ENCODE measurements around the gene ZNF331.
"Not testable (repeated sequence)": the region's sequence is repeated elsewhere in the genome, so short reads cannot be mapped to it uniquely, and the experiment has no call there.

Gene ZNF331

GRCh38 chr19:53511933-53512374 is 26.0 kb upstream of the ZNF331 start:
- TF ChIP-seq CTCF (IDR thresholded peaks at IDR 0.05; ENCODE audit: low read depth, low read length, missing control alignments): peak; percentile 59
- Histone ChIP-seq H3K36me3 (replicated peaks) (no peaks in the 10 kb centered on the region), H3K27ac (no peak overlapping the region), H3K4me3 (ENCODE audit: low read depth, low read length) (no peak overlapping the region), H3K27me3 (replicated peaks) (no peaks in the 10 kb centered on the region)
- peak; percentile 47 for DNase-seq
- in situ Hi-C loops (cut with HindIII; ENCODE audit: low pct_ligation_motif_present, low sequenced_read_pairs): no loop called here

- H3K27me3 ChIP-seq (replicated peaks); H3K4me3 ChIP-seq (ENCODE audit: low read depth, low read length); in situ Hi-C loops (cut with HindIII; ENCODE audit: low pct_ligation_motif_present, low sequenced_read_pairs); H3K36me3 ChIP-seq (replicated peaks); DNase-seq; H3K27ac ChIP-seq: not testable (repeated sequence)
Observed at GRCh38 chr19:53515047-53515446, 22.9 kb upstream of the ZNF331 start.

- no peak for DNase-seq
- Histone ChIP-seq H3K36me3 (replicated peaks) (no peaks in the 10 kb centered on the region), H3K27me3 (replicated peaks) (no peaks in the 10 kb centered on the region), H3K4me3 (ENCODE audit: low read depth, low read length) (no peak overlapping the region), H3K27ac (no peak overlapping the region)
- no peak for TF ChIP-seq CTCF (IDR thresholded peaks at IDR 0.05; ENCODE audit: low read depth, low read length, missing control alignments)
- in situ Hi-C loops (cut with HindIII; ENCODE audit: low pct_ligation_motif_present, low sequenced_read_pairs): no loop called here
Observed at GRCh38 chr19:53517114-53517741, 20.7 kb upstream of the ZNF331 start.

GRCh38 chr19:53518121-53518520 is 19.8 kb upstream of the ZNF331 start:
- Histone ChIP-seq H3K27me3 (replicated peaks) (no peaks in the 10 kb centered on the region), H3K4me3 (ENCODE audit: low read depth, low read length) (no peak overlapping the region), H3K27ac (no peak overlapping the region), H3K36me3 (replicated peaks) (no peaks in the 10 kb centered on the region)
- no peak for TF ChIP-seq CTCF (IDR thresholded peaks at IDR 0.05; ENCODE audit: low read depth, low read length, missing control alignments)
- DNase-seq: no peak
- in situ Hi-C loops (cut with HindIII; ENCODE audit: low pct_ligation_motif_present, low sequenced_read_pairs): no loop called here

- in situ Hi-C loops (cut with HindIII; ENCODE audit: low pct_ligation_motif_present, low sequenced_read_pairs): no loop called here
- no peak for DNase-seq
- Histone ChIP-seq H3K27ac (no peak overlapping the region), H3K36me3 (replicated peaks) (no peaks in the 10 kb centered on the region), H3K4me3 (ENCODE audit: low read depth, low read length) (no peak overlapping the region), H3K27me3 (replicated peaks) (no peaks in the 10 kb centered on the region)
- no peak for TF ChIP-seq CTCF (IDR thresholded peaks at IDR 0.05; ENCODE audit: low read depth, low read length, missing control alignments)
Observed at GRCh38 chr19:53518716-53519115, 19.2 kb upstream of the ZNF331 start.

- Histone ChIP-seq H3K27ac (no peak overlapping the region), H3K36me3 (replicated peaks) (no peaks in the 10 kb centered on the region), H3K4me3 (ENCODE audit: low read depth, low read length) (no peak overlapping the region), H3K27me3 (replicated peaks) (no peaks in the 10 kb centered on the region)
- in situ Hi-C loops (cut with HindIII; ENCODE audit: low pct_ligation_motif_present, low sequenced_read_pairs): no loop called here
- TF ChIP-seq CTCF (IDR thresholded peaks at IDR 0.05; ENCODE audit: low read depth, low read length, missing control alignments): no peak
- no peak for DNase-seq
Observed at GRCh38 chr19:53519446-53519845, 18.5 kb upstream of the ZNF331 start.

Data from brain microvascular endothelial cell (primary cell).